Activated CD4-positive, alpha-beta T cell treated with anti-CD3 and anti-CD28 coated beads for 48 hours (primary cell): ENCODE data around the gene MATN1.

ENCODE experiments used
- DNase-seq: peaks from one replicate; pipeline ENCODE4 v3.0.0-alpha.2; 2020

Gene MATN1

DNA sequence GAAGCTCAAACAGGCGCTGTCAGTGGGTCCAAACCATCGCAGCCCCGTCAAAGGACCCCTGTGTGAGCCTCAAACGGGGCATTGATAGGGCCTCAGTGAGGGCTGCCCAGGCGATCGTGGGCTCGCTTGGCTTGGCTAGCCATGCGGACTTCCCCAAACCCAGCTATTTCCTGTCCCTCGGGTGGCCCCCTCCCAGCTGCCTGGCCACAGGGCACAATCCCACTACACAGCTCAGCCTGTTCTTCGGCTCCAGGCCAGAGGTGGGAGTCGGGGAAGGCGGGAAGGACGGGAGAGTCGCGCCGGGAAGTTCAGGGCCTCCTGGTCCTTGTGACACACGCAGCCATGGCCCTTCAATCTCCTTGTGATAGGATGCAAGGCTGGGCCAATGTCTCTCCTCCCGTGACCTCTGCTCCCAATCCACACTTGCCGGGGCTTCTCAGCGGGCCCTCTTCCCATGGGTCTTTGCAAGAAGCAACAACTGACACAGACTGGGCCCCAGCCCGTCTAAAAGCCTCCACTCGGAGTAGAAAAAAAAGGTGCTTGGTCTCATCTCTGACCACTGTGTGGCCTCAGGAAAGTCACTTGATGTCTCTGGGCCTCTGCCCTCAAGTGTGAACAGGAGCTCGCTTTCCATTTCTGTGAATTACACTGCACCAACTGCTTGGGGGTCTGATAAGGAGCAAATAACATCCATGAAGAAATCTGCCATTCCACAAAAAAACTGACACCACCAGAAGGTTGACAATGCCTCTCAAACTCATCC is 7.1 kb upstream of the MATN1 start:
- no peak for DNase-seq

DNA sequence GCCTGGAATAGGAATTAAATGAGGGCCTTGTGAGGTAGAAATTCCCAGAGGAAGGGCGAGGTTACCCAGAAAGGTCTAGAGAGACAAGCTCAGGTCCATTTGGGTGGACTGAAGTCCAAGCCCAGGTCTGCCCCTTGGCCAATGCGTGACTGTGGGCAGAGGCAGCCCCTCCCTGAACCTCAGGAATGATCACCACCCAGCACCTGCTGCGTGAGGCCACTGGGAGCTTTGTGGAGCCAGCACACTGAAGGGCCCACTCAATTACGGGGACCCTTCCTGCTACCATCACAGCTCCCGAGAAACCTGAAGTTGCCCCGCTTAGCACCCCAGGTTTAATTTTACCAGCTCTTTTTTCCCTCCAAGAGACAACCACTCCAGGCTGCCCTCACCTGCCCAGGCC is 6.5 kb upstream of the MATN1 start:
- DNase-seq: no peak

DNA sequence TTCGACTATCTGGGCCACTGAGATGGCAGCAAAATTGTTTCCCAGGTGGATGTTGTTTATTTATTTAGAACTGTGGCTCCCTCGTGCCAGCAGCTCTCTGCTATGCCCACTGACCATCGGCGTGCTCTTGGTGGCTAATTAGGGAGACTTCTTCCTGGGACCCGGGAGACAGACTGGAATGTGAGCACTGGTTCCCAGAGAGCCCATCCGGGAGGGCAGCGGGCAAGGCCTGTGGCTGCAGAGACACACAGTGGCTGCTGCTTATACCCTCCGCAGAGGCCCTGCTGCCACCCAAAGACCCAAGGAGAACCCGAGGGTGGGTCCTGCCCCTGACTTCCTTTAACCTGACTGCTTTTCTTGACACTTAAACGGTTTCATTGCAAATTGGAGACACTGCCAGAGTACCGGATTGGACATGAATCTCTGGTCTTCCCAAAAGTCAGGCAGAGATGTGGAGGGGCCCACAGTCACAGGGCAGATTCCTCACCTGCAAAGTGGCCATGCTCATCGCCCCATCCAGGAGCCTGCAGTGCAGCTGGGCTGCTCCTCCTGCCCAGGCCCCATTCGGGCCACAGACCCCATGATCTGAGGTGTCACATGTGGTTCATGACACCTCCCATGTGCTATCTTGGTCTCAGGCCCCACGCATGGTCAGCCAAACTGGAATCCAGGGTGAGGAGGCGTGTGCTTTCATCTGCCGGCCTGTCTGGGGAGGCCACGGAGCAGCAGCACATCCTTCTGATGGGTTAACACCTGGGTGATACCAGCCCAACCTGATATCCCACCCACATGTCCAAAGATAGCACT is 5.7 kb upstream of the MATN1 start:
- DNase-seq: no peak

DNA sequence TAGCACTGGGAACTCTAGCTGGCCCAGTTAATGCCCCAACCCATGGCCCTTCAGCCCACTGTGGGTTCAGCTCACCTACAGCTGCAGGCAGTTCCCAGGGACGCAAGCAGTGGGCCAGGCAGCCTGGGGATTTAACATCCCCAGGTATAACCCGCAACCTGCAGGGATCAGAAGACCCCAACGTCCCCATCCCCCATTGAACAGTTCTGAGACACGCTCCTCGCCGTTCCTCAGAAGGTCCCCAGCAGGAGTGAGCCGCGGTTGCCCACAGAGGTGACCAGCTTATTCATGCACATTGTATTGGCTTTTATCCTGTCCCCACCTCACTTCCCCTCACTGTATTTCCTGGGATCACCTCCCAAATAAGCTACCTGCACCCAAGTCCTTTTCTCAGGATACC is 5.0 kb upstream of the MATN1 start:
- DNase-seq: no peak

DNA sequence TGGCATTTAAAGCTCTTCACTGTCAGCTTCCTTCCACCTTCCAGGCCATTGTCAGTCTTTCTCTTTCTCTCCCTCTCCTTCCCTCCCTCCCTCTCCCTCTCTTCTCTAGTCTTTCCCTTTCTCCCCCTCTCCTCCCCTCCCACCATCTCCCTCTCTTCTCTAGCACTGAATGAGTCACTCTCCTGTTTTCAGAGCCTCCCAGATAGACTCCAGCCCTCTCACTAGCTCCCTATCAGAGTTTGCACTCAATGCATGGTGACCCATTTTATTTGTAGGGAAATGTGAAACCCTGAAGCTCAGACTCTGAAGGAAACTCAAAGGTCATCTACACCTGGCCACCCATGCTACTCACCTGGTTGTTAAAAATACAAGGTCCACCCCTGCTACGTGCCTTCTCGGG is 4.4 kb upstream of the MATN1 start:
- no peak for DNase-seq

DNA sequence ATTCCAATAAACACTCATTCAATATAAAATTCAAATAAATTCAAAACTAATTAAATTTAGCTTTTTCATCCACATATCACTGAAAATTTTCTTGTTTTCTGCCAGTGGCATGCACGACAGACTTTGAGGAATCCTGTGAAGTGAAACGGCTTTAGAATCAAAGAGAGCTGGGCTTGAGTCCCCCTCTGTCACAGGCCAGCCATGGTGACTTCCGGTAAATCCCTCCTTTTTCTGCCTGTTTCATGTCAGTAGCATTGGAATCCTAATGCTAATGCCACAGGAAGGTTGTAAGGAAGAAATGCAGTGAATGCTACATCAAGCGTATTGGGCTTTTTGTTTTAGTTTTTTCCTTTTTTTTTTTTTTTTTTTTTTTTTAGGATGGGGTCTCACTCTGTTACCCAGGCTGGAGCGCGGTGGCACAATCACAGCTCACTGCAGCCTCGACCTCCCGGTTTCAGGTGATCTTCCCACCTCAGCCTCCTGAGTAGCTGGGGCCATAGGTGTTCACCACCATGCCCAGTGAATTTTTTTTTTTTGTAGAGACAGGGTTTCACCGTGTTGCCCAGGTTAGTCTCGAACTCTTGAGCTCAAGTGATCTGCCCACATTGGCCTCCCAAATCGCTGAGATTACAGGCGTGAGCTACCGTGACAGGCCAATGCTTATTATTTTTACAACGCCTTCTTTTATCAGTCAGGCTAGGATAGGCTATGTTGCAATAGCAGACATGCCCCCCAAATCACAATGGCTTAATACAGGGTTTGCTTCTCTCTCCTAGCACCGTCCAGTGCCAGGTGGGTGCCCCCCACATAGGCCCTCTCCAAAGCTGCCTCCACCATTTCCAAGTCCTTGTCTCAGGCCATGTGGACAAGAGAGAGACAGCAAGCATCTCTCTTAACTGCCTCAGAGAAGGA is 3.6 kb upstream of the MATN1 start:
- DNase-seq: no peak

DNA sequence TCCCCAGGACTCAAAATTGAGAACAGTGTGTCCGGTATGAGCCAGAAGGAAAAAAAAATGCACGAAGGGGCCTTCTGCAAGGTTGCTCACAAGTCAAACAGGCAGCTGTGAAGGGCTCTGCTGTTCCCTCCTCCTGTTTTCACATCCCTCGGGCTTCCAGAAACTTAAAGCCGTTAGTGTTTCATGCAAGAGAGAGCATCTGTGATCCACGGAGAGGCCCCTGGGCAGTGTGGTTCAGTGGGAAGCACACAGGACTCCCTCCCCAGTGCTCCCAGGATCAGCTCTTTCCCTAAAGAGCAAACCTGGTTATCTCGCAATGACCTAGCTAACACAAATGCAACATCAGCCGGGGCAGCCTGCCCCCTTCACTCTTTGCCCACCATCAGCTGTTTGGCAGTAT is 2.9 kb upstream of the MATN1 start:
- no peak for DNase-seq

DNA sequence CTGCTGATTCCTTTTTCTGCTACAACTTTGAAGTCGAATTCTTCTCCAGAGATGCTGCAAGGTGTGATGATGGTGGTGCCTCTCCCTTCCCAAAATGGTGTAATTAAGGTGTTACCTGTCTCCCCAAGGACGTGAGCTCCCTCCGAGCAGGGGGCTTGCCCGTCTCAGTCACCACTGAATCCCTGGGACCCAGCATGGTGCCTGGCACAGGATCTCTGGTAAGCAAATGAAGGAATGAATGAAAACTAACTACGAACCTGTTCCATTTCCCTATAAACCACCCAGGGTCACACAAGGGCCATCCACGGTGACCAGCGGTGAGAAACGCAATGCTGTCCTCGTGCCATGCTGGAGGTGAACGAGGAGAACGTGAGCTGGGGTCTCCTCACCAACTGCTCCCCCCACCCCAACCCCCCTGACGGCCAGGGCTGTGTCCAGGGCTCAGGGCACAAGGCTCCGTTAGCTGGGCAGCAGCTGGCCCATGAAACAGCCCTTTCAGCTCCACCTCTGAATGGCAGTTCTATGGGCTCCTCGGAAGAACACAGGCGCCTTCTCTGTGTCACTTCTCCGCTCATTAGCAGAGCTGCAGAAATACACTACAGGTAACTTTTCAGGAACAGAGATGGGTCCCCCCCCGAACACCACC is 2.2 kb upstream of the MATN1 start:
- no peak for DNase-seq

DNA sequence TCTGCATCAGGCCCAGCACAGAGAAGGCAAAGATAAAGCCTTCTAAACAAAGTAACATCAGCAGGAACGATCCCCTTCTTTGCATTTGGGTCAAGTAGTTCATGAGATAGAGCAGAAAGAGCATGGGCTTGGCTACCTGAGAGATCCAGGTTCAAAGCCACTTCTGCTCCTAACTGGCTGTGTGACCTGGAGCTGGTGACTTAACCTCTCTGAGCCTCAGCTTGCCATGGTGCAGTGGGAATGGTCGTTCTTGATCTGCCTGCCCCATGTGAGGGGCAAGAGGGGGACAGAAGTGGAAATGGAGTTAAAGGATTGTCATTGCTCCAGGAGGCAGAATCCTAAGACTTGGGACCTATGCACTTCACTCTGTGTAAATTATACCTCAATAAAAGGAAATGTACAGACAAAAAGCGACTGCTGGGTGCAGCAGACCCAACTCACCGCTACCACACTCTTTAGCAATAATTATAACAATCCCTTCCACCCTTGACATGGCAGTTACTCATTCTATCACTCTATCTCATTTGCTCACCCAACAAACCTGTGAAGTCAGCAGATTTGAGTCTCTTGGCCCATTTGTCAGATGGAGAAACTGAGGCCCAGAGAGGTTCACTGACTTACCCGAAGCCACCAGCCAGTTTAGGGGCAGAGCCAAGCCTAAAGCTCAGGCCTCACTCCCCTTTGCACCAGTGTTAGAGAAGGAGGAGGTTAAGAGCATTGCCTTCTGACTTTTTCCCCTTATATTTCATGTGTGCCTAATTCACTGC is 1.5 kb upstream of the MATN1 start:
- DNase-seq: no peak

DNA sequence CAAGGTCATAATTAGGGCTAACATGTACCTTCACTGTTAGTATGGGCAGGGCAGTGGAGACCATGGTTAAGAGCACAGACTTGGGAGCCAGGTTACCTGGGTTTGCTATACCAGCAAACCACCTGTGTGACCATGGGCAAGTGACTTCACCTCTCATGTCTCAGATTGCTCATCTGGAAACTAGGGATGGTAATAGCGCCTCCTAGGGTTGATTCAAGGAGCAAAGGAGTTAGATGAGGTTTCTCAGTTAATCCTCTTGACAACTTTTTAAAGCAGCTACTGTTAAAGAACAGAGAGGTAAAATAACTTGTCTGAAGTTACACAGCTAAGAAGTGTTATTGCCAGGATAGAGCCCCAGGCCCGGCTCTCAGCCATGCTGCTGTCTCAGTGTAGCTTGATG is 790 bp upstream of the MATN1 start:
- DNase-seq: no peak

DNA sequence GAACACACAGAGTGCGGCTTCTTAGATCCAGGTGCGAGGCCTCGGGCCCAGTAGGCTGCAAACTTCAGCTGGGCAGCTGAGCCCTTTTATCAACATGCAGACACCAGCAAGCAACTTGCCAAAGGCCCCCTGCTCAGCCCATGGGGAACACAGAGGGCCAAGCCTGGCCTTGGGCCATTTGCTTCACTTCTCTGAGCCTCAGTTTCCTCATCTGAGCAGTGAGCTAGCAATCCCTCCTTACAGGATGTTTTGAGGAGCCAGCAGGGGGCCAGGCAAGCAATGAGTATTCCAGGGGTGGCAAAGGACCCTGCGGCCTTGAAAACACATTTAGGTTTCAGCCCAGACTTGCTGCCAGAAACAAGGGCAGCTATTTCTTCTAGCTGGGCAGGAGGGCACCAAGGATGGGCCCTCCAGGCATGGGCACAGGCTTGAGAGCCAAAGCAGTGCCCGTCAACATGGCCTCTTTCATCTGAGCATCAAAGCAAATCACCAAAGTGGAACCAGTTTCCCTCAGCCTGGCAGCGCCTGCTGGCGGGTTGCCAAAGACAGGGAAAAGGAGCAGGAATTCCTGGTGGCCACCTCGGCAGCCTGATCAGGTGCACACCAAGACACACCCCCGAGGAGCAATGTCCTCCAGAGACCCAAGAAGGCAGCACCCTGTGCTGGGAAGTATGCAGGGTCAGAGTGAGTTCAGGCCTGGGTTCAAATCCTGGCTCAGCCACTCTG is 1.4 kb downstream of the MATN1 start:
- no peak for DNase-seq

DNA sequence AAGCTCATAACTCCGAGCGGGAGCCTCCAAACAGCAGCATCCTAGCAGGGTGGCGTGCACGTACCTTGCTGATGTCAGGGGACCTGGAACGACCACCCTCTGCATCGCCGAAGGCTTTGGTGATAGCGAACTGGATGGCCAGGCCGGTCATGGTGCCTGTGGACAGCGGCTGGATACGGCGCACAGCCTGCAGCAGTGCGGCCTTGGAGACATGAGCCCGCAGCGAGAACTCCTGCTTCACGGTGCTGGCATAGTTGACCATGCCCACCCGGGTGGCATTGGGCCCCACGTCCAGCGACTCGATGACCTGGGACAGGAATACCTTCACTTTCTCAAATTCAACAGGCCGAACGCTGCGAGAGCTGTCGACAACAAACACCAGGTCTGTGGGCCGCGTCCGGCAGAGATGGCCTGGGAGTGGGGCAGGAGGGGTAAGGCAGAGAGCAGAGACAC is 2.0 kb downstream of the MATN1 start:
- DNase-seq: no peak

DNA sequence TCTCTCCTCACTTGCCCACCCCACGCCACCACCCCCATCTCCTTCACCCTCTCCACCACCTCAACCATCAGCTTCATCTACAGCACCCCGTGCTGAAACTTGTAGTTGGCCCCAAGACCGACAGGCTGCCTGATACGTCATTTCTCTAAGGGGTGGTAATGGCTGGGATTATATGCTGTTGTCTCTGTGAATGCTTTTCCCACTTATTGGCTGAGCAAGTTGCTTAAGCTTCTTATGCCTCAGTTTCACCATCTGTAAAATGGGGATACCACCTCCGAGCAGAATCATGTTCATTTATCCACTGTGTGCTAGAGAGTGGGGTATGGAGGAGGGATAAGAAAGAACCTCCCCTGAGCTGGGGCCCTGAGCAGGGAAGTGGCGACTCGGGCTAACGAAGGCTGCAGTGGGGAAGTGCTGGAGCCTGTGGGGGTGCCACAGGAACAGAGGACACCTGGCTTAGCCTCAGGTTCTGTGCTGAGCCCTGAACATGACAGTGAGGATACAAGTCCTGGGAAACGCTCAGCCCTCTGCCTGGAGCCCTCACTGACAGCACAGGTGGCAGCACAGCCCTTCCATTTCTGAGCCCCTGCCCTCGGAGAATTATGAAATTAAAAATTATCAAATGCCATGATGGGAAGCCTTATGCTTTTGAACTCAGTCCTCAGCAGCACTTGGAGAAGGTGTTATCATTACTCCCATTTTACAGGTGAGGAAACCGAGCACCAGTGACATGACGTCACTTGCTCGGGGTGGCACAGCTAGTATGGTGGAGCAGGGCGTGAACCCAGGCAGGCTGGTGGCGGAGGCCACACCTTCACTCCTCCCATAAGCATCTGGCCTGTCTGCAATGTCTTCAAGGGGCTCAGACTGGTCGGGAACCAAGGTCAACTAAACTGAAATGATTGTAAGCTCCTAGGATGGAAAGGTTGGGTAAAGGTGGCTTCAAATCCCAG is 2.8 kb downstream of the MATN1 start:
- DNase-seq: no peak

DNA sequence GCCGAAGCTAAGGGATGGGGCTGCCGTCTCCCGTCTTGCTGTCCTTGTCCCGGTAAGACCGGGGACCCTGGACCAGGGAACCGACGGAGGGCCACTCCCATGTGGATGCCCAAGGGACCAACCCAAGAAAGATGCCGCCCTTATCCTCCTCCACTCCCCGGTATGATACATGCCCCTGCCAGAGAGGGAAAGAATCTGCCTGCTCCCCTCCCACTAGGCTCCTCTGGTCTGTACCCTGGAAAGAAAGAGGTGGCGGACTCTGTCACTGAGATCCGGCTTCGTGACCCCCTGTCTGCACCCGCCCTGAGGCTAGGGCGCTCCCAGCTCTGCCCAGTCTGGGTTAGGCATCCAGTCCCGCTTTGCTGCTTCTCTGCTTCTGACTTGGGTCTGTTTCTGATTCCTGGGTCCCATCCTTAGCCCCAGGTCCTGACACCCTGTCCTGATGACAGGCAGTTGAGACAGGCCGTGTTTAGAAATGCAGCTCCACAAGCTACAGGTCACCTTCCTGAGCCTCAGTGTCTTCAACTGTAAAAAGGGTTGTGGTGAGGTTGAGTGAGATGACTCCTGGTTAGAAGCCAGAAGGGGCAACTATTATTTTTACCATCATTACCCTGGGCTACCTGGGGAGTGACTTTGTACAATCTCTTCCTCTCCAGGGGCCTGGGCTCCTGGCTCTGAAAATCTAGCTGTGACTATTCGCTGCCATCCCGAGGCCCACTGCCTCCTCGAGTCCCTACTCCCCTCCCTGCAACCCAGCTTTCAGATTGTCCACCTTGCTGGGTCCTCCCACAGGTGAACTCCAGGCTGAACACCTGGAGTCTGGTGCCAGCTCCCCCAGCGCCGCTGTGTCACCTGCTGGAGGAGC is 3.7 kb downstream of the MATN1 start:
- DNase-seq: no peak

DNA sequence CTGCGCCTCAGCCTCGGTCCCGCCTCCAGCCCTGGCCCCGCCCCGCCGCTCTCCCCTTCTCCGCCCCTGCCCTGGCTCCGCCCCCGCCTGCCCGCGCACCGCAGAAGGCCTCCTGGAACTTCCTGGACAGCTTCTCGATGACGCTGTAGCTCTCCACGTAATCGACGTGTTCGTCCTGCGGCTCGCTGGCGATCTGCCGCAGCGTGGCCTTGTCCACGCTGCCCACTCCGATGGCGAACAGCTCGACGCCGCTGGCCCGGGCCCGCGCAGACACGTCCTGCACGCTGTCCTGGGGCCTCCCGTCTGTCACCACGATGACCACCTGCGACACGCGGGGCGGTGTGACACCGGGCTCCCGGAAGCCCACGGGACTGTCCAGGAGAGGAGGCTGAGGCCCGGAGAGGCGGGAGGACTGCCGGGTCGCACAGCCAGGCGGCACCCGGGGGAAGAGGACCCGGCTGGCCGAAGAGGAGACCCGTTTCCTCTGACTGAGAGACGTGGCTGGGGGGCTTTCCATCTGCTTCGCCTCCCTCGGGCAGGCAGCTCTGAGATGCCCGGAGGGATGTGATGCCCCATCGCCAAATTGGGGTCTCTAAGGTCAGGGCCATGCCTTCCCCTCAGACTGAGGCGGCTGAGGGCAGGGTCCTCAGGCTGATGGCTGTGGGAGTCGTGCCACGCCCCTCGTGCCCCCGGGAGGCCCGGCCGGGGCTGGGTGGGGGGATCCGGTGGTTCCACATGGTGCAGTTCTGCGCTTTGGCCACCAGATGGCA is 4.6 kb downstream of the MATN1 start:
- DNase-seq: peak; percentile 86

DNA sequence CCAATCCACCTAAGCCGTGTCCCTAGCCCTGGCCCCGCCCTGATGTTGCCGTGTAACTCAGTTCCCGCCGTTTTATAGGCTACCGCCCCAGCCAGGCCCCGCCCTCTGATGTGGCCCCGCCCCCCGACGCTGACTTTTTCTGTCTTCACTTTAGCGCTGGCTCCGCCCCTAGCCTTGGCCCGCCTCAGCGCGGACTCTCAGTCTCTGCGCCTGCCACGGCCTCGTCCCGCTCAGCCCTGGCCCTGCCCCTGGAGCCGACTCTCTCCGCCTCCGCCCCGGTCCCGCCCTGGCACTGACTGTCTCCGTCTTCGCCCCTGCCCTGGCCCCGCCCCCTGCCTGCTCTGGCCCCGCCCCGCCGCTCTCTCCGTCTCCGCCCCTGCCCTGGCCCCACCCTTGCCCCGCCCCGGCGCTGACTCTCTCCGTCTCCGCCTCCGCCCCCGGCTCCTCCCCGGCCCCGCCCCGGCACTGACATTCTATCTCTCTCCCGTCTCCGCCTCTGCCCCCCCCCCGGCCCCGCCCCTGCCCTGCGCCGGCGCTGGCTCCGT is 5.2 kb downstream of the MATN1 start:
- DNase-seq: peak; percentile 100

DNA sequence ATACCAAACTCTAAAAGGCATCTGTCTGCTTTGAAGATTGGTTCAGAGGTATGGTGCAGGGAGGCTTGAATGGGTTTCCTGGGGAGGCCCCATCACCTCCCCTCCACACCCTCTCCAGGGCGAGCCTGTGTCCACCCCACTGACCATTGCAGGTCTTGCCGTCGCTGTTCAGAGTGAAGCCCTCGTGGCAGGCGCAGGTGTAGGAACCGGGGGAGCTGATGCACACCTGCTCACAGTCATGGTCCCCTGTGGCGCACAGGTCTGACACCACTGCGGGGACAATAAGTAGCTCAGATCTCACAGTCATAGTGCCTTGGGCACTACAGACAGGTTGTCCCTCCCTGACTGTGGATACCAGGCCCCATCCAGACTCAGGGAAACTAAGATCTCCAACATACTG is 6.7 kb downstream of the MATN1 start:
- DNase-seq: no peak

DNA sequence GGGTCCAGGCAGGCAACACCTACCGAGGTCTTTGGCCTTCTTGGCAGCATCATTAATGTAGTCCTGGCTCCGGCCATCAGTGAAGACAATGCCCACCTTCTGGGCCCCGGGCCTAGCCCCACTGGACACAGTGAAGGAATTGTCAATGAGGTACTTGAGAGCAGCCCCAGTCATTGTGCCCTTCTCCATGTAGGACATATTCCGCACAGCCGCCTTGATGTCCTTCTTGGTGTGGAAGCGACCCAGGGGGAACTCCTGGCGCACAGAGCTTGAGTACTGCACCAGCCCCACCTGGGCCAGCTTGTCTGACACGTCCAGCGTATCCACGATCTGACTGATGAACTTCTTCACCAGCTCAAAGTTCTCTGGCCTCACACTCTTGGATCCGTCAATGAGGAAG is 7.5 kb downstream of the MATN1 start:
- no peak for DNase-seq
